IMR-90 (cell line): ENCODE results near the gene LPGAT1. TPM values are rescaled to one million over a fixed set of nuclear protein-coding genes. Genes with fewer than 3 reads are reported as not detected.

Experiments used
- ATAC-seq: fragments of 200-7000 bp; cut with Tn5 transposase; 2 replicates; pipeline ENCODE4 v1.9.1; 2020; ENCODE audit warnings: low read depth, mild to moderate bottlenecking, moderate library complexity
- BruUV-seq: library from RNA; stranded (reverse); fragments of 400-500 nt; replicated peaks from 2 replicates; lab custom pipeline; 2021; lab: Mats Ljungman, UMichigan
- CTCF ChIA-PET: fragments of 300-600 bp; formaldehyde crosslinking; extraction: SDS; loops from one replicate; lab custom pipeline; 2021; ENCODE audit warnings: antibody characterized with exemption; lab: Yijun Ruan, JAX
- POLR2A ChIA-PET: fragments of 300-600 bp; sonication (Branson Sonifier 250); formaldehyde crosslinking; loops from one replicate; lab custom pipeline; 2022; ENCODE audit warnings: antibody characterized with exemption; ENCODE audit not compliant: unreplicated experiment; lab: Charles Lee
- DNase-seq: peaks from one replicate; pipeline ENCODE4 v3.0.0; 2013
- H2AFZ ChIP-seq: replicated peaks from 2 replicates; pipeline ENCODE3; 2013; ENCODE audit warnings: low read length, mild to moderate bottlenecking; ENCODE audit not compliant: poor library complexity
- H2AK5ac ChIP-seq: 2 replicates; pipeline ENCODE4 v1.6.1; 2013; ENCODE audit warnings: low read depth, low read length, inconsistent platforms
- H2AK9ac ChIP-seq: replicated peaks from 2 replicates; pipeline ENCODE3; 2013; ENCODE audit warnings: mild to moderate bottlenecking, low read depth, low read length, moderate library complexity; ENCODE audit not compliant: poor library complexity
- H2BK120ac ChIP-seq: 2 replicates; pipeline ENCODE4 v1.6.1; 2013; ENCODE audit warnings: low read depth, low read length, inconsistent platforms
- H2BK15ac ChIP-seq: 3 replicates; pipeline ENCODE4 v1.6.1; 2013; ENCODE audit warnings: low read depth, low read length, inconsistent platforms
- H2BK20ac ChIP-seq: 2 replicates; pipeline ENCODE4 v1.6.1; 2013; ENCODE audit warnings: low read depth, mild to moderate bottlenecking, inconsistent platforms, low read length, moderate library complexity
- H2BK5ac ChIP-seq: 2 replicates; pipeline ENCODE4 v1.6.1; 2013; ENCODE audit warnings: mild to moderate bottlenecking, low read depth, low read length, inconsistent platforms; ENCODE audit not compliant: poor library complexity, severe bottlenecking
- H3K14ac ChIP-seq: replicated peaks from 2 replicates; pipeline ENCODE4 v1.6.1; 2013; ENCODE audit warnings: low read depth, low read length, inconsistent platforms
- H3K18ac ChIP-seq: 2 replicates; pipeline ENCODE4 v1.6.1; 2013; ENCODE audit warnings: low read depth, low read length, control low read depth
- H3K23ac ChIP-seq: 2 replicates; pipeline ENCODE4 v1.6.1; 2013; ENCODE audit warnings: low read depth, low read length, inconsistent platforms
- H3K27ac ChIP-seq: 2 replicates; pipeline ENCODE4 v1.5.1; 2013; ENCODE audit warnings: mild to moderate bottlenecking, control low read depth, low read length; ENCODE audit not compliant: insufficient read depth
- H3K27me3 ChIP-seq: 2 replicates; pipeline ENCODE4 v1.6.1; 2013; ENCODE audit warnings: low read length; ENCODE audit not compliant: control insufficient read depth, insufficient read depth
- H3K36me3 ChIP-seq: 2 replicates; pipeline ENCODE4 v1.6.1; 2013; ENCODE audit warnings: low read length, mixed read lengths; ENCODE audit not compliant: control insufficient read depth, insufficient read depth
- H3K4ac ChIP-seq: 2 replicates; pipeline ENCODE4 v1.6.1; 2013; ENCODE audit warnings: low read depth, low read length, inconsistent platforms
- H3K4me1 ChIP-seq: 2 replicates; pipeline ENCODE4 v1.6.1; 2013; ENCODE audit warnings: low read length, mixed read lengths; ENCODE audit not compliant: control insufficient read depth, insufficient read depth
- H3K4me2 ChIP-seq: 2 replicates; pipeline ENCODE4 v1.6.1; 2013; ENCODE audit warnings: low read depth, mild to moderate bottlenecking, control low read depth, low read length, moderate library complexity
- H3K4me3 ChIP-seq: 2 replicates; pipeline ENCODE4 v1.5.1; 2013; ENCODE audit warnings: low read depth, mild to moderate bottlenecking, control low read depth, low read length, moderate library complexity; ENCODE audit not compliant: insufficient read depth
- H3K56ac ChIP-seq: 2 replicates; pipeline ENCODE4 v1.6.1; 2013; ENCODE audit warnings: low read length, inconsistent platforms; ENCODE audit not compliant: insufficient read depth; ENCODE audit errors: extremely low read depth
- H3K79me1 ChIP-seq, 2 experiments: 2 replicates each; pipeline ENCODE4 v1.6.1; 2013; ENCODE audit warnings: low read length in 2 of 2, inconsistent platforms in 1 of 2, low read depth in 1 of 2
- H3K9ac ChIP-seq: 2 replicates; pipeline ENCODE4 v1.6.1; 2013; ENCODE audit warnings: low read depth, low read length, control low read depth
- H3K9me1 ChIP-seq: 2 replicates; pipeline ENCODE4 v1.6.1; 2013; ENCODE audit warnings: low read length, inconsistent platforms; ENCODE audit not compliant: insufficient read depth
- H3K9me3 ChIP-seq: 2 replicates; pipeline ENCODE4 v1.6.1; 2013; ENCODE audit warnings: low read length; ENCODE audit not compliant: control insufficient read depth, insufficient read depth
- H4K20me1 ChIP-seq: 2 replicates; pipeline ENCODE4 v1.6.1; 2013; ENCODE audit warnings: low read length, inconsistent platforms; ENCODE audit not compliant: insufficient read depth
- H4K5ac ChIP-seq: 2 replicates; pipeline ENCODE4 v1.6.1; 2013; ENCODE audit warnings: mild to moderate bottlenecking, low read depth, low read length, control low read depth
- H4K8ac ChIP-seq, 2 experiments: 2 replicates each; pipeline ENCODE4 v1.6.1; 2013; ENCODE audit warnings: low read depth in 2 of 2, low read length in 2 of 2, control low read depth in 1 of 2, inconsistent platforms in 1 of 2
- H4K91ac ChIP-seq: 2 replicates; pipeline ENCODE4 v1.6.1; 2013; ENCODE audit warnings: low read depth, low read length, inconsistent platforms; ENCODE audit not compliant: insufficient read depth
- FOS ChIP-seq: fragments of 150-350 bp; IDR thresholded peaks from 2 replicates; pipeline ENCODE4 v1.6.1; 2016; ENCODE audit warnings: low read depth, low read length
- RAD21 ChIP-seq: IDR thresholded peaks from 2 replicates; pipeline ENCODE4 v1.6.1; 2012; ENCODE audit warnings: low read length, improper control_type of control experiment
- RCOR1 ChIP-seq: IDR thresholded peaks from 2 replicates; pipeline ENCODE4 v1.6.1; 2012; ENCODE audit warnings: mild to moderate bottlenecking, low read length, improper control_type of control experiment; ENCODE audit not compliant: insufficient replicate concordance
- RFX5 ChIP-seq: IDR thresholded peaks from 2 replicates; pipeline ENCODE4 v1.8.0; 2012; ENCODE audit warnings: low read depth, mild to moderate bottlenecking, low read length, moderate library complexity
- WGBS, 2 experiments: methylation state at CpG; one replicate each; pipeline versions ENCODE4 v1.1.5 to v1.1.7; 2013; ENCODE audit warnings: missing lambda C conversion rate in 2 of 2; ENCODE audit not compliant: insufficient read length in 1 of 2; ENCODE audit errors: extremely low coverage in 2 of 2; 5-methylcytosine and 5-hydroxymethylcytosine counted together
- dilution Hi-C: fragments of 300-500 bp; cut with HindIII; formaldehyde crosslinking; loops from one replicate; pipeline ENCODE4 v1.14.3; 2018; ENCODE audit warnings: low sequenced_read_pairs; ENCODE audit not compliant: unreplicated experiment
- in situ Hi-C: fragments of 300-500 bp; cut with MboI; formaldehyde crosslinking; loops from 3 replicates; pipeline ENCODE4 v1.14.3; 2019; ENCODE audit warnings: low sequenced_read_pairs, inconsistent platforms, mixed read lengths
- intact Hi-C: fragments of 100-400 bp; cut with micrococcal nuclease; formaldehyde crosslinking; loops from 2 replicates; pipeline ENCODE4 v1.10.0; 2022
- polyA plus RNA-seq, 3 experiments: library from polyadenylated mRNA; depleted of rRNA; stranded (reverse); fragments of >200 nt; gene quantifications; 2 replicates each; pipeline ENCODE4 v1.2.3, GENCODE V29; 2012; ENCODE audit warnings: low replicate concordance in 1 of 3
- total RNA-seq: library from RNA; depleted of rRNA; stranded (reverse); fragments of >200 nt; gene quantifications from 2 replicates; pipeline ENCODE4 v1.2.3, GENCODE V29; 2012
- TF ChIP-seq, protein P1 (sequence below): fragments of 150-350 bp; IDR thresholded peaks from 2 replicates; pipeline ENCODE4 v1.6.1; 2016; ENCODE audit warnings: low read depth, mild to moderate bottlenecking, low read length, moderate library complexity, borderline replicate concordance
- TF ChIP-seq, protein P2 (sequence below): fragments of 150-350 bp; IDR thresholded peaks from 2 replicates; pipeline ENCODE4 v1.6.1; 2017; ENCODE audit warnings: mild to moderate bottlenecking, antibody characterized with exemption, low read length, low read depth

LPGAT1 gene
- total and polyA plus RNA-seq, 2 of the 4 experiments (the other 2 are of a cell fraction) = 6.7 to 13.6 TPM

DNA sequence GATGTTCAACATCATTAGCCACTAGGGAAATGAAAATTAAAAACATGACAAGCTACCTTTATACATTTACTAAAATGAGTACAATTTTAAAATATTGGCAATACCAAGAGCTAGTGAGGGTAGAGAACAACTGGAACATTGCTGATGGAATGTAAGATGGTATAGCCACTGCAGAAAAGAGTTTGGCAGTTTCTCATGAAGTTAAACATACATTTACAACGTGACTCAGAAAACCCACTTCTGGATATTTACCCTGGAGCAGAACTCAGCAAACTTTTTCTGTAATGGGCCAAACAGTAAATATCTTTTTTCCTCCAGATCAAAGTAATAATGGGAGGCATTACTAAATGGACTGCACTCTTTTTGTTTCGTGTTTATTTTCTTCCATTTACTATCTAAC is 22.1 kb downstream of the LPGAT1 start:
- Histone ChIP-seq H3K79me1 (peaks cover 7 to 13% of the 10 kb centered on the region in 2 experiments; a peak in 3 of 4 replicates), H3K14ac (no peak overlapping the region), H3K18ac (no peak overlapping the region), H3K4me1 (no peaks in the 10 kb centered on the region), H3K36me3 (peaks cover 4% of the 10 kb centered on the region; the same call in 1 of the 2 replicates), H3K56ac (no peak overlapping the region), H3K27me3 (no peaks in the 10 kb centered on the region), H4K91ac (no peak overlapping the region), H3K4me3 (no peak overlapping the region), H2BK20ac (no peak overlapping the region), H3K4me2 (no peak overlapping the region), H2AK9ac (no peak overlapping the region), H4K8ac (no peak overlapping the region), H4K20me1 (no peaks in the 10 kb centered on the region), H3K9me1 (no peaks in the 10 kb centered on the region; the same call in 1 of the 2 replicates), H3K4ac (no peak overlapping the region), H2BK15ac (no peak overlapping the region), H3K23ac (no peak overlapping the region), H4K5ac (no peak overlapping the region), H3K27ac (no peak overlapping the region), H2AFZ (no peak overlapping the region), H2AK5ac (no peak overlapping the region), H3K9ac (no peak overlapping the region), H2BK120ac (no peak overlapping the region), H3K9me3 (no peaks in the 10 kb centered on the region), H2BK5ac (no peak overlapping the region)
- intact Hi-C loops (no loop called here), dilution Hi-C loops (no loop called here), in situ Hi-C loops (no loop called here)
- no TSS peak for BruUV-seq
- CTCF ChIA-PET = interaction anchor here (1.0 kb wide), 1 partner anchor 13 kb away, joined by 4 read pairs; no protein-coding TSS in a partner anchor
- DNase-seq (no peak), ATAC-seq (no peak)
- WGBS, 2 experiments = no CpG with 5 or more reads among the region's 2 CpGs
- POLR2A ChIA-PET = no interaction called here
- TF ChIP-seq RFX5 (no peak), RCOR1 (no peak), FOS (no peak), RAD21 (no peak)
- TF ChIP-seq, protein P1, sequence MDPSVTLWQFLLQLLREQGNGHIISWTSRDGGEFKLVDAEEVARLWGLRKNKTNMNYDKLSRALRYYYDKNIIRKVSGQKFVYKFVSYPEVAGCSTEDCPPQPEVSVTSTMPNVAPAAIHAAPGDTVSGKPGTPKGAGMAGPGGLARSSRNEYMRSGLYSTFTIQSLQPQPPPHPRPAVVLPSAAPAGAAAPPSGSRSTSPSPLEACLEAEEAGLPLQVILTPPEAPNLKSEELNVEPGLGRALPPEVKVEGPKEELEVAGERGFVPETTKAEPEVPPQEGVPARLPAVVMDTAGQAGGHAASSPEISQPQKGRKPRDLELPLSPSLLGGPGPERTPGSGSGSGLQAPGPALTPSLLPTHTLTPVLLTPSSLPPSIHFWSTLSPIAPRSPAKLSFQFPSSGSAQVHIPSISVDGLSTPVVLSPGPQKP = no peak
- TF ChIP-seq, protein P2, sequence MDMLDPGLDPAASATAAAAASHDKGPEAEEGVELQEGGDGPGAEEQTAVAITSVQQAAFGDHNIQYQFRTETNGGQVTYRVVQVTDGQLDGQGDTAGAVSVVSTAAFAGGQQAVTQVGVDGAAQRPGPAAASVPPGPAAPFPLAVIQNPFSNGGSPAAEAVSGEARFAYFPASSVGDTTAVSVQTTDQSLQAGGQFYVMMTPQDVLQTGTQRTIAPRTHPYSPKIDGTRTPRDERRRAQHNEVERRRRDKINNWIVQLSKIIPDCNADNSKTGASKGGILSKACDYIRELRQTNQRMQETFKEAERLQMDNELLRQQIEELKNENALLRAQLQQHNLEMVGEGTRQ = no peak
